ENCODE measurements around the gene KCNQ1. TPM values are rescaled to one million over a fixed set of nuclear protein-coding genes. Genes with fewer than 3 reads are reported as not detected.
A peak's percentile ranks its signal among the peaks of the same experiment; 100 is the strongest.

Gene KCNQ1
- total RNA-seq, 3 donors from 2014 or later (not counting 1 experiment from before 2014, with no cell fraction given) = 1.9 to 7.8 (median 3.3) TPM

DNA sequence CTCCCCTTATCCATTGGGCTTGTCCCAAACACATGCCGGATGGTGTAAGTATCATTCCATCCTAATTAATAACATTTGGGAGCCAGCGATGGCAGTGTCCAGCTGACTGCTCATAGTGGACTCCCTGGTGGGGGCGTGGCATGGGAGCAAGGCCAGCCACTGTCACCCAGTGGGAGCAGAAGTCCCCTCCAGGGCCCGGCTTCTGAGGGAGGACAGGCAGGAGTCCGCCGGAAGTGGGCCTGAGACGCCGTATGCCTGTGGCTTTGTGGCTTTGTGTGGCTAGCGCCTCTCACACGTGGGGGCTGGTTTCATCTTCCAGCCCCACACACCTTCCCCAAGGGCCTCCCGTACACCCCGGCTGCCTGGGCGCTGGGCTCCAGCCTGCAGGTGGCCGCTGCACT is 124.5 kb downstream of the KCNQ1 start:
- no peaks in the 10 kb centered on the region for H3K9me3 ChIP-seq (ENCODE audit: control insufficient read depth, insufficient read depth, low read length)
- no peaks in the 10 kb centered on the region for H3K4me1 Mint-ChIP-seq

DNA sequence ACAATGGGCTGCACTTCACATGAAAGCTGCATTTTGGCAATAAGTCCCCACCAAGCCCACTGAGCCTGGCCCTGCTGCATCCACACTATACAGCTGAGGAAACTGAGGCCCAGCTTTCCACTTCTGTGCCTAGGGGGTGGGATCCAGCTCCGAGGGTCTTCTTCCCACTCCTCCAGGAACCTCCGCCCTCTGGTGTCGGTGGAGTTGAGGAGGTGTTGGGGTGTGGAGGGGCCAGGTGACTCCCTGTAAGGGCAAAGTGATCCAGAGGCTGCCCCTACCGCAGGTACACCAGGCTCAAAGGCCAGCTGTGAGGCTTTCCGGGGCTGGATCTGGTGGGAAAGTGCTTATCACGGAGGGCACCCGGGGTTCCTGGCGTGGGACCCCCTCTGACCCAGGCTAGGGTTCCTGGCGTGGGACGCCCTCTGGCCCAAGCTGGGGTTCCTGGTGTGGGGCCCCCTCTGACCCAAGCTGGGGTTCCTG is 125.0 kb downstream of the KCNQ1 start:
- DNase-seq (no peak), ATAC-seq (no peak)
- TF ChIP-seq, protein P1, sequence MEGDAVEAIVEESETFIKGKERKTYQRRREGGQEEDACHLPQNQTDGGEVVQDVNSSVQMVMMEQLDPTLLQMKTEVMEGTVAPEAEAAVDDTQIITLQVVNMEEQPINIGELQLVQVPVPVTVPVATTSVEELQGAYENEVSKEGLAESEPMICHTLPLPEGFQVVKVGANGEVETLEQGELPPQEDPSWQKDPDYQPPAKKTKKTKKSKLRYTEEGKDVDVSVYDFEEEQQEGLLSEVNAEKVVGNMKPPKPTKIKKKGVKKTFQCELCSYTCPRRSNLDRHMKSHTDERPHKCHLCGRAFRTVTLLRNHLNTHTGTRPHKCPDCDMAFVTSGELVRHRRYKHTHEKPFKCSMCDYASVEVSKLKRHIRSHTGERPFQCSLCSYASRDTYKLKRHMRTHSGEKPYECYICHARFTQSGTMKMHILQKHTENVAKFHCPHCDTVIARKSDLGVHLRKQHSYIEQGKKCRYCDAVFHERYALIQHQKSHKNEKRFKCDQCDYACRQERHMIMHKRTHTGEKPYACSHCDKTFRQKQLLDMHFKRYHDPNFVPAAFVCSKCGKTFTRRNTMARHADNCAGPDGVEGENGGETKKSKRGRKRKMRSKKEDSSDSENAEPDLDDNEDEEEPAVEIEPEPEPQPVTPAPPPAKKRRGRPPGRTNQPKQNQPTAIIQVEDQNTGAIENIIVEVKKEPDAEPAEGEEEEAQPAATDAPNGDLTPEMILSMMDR (IDR thresholded peaks at IDR 0.05) = no peak
- no peaks in the 10 kb centered on the region for H3K36me3 Mint-ChIP-seq
- intact Hi-C loops (cut with micrococcal nuclease) = no loop called here
- no peaks in the 10 kb centered on the region for H3K9me3 Mint-ChIP-seq
- WGBS (ENCODE audit: insufficient coverage) = 93% methylated on average over 10 of the region's 10 CpGs
- Histone ChIP-seq H3K36me3 (ENCODE audit: control insufficient read depth, insufficient read depth, low read length) (no peaks in the 10 kb centered on the region), H3K27ac (ENCODE audit: low read length) (no peak overlapping the region), H3K4me1 (ENCODE audit: control insufficient read depth, insufficient read depth, low read length) (peaks cover 19% of the 10 kb centered on the region), H3K27me3 (ENCODE audit: control insufficient read depth, insufficient read depth, low read length) (no peaks in the 10 kb centered on the region), H3K9me3 (ENCODE audit: control insufficient read depth, insufficient read depth, low read length) (no peaks in the 10 kb centered on the region), H3K4me3 (ENCODE audit: low read length) (no peak overlapping the region)
- H3K4me1 Mint-ChIP-seq = no peaks in the 10 kb centered on the region
- H3K27ac Mint-ChIP-seq = no peak overlapping the region
- H3K4me3 Mint-ChIP-seq = no peak overlapping the region
- H3K27me3 Mint-ChIP-seq (ENCODE audit: low read depth in 2 of 2) = no peaks in the 10 kb centered on the region

More for the DNA sequence above, 124.5 kb downstream of the KCNQ1 start:
- no peaks in the 10 kb centered on the region for H3K9me3 Mint-ChIP-seq
- WGBS (ENCODE audit: insufficient coverage) = 35% methylated on average over 14 of the region's 14 CpGs
- H3K27me3 Mint-ChIP-seq (ENCODE audit: low read depth in 2 of 2) = no peaks in the 10 kb centered on the region
- no peak overlapping the region for H3K27ac ChIP-seq (ENCODE audit: low read length)
- H3K36me3 Mint-ChIP-seq = no peaks in the 10 kb centered on the region
- H3K27ac Mint-ChIP-seq = no peak overlapping the region
- H3K4me1 ChIP-seq (ENCODE audit: control insufficient read depth, insufficient read depth, low read length) = peaks cover 19% of the 10 kb centered on the region
- ATAC-seq (peak in 2 of 3 donors; percentile 8 to 69), DNase-seq (no peak)
- H3K4me3 Mint-ChIP-seq = no peak overlapping the region
- H3K4me3 ChIP-seq (ENCODE audit: low read length) = no peak overlapping the region
- H3K27me3 ChIP-seq (ENCODE audit: control insufficient read depth, insufficient read depth, low read length) = no peaks in the 10 kb centered on the region
- intact Hi-C loops (cut with micrococcal nuclease) = no loop called here
- H3K36me3 ChIP-seq (ENCODE audit: control insufficient read depth, insufficient read depth, low read length) = no peaks in the 10 kb centered on the region
- TF ChIP-seq, protein P1 (IDR thresholded peaks at IDR 0.05) = no peak

DNA sequence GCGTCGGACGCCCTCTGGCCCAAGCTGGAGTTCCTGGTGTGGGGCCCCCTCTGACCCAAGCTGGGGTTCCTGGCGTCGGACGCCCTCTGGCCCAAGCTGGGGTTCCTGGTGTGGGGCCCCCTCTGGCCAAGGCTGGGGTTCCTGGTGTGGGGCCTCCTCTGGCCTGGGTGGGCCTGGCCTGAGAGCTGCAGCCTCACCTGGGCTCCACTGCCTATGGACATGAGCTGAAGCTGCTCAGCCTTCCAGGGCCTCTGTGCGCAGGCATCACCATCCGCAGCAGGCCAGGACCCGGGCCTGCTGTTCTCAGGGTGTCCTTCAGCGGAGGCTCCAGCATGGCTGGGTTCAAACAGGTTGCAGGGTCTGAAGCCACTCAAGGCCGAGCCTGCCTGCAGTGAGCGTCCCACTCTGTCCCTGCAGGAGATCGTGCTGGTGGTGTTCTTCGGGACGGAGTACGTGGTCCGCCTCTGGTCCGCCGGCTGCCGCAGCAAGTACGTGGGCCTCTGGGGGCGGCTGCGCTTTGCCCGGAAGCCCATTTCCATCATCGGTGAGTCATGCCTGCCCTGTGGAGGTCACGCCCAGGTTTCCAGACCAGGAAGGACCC is 125.5 kb downstream of the KCNQ1 start:
- TF ChIP-seq, protein P1 (IDR thresholded peaks at IDR 0.05) = no peak
- intact Hi-C loops (cut with micrococcal nuclease) = no loop called here
- H3K4me3 Mint-ChIP-seq = no peak overlapping the region
- no peak overlapping the region for H3K27ac Mint-ChIP-seq
- Histone ChIP-seq H3K4me1 (ENCODE audit: control insufficient read depth, insufficient read depth, low read length) (peaks cover 19% of the 10 kb centered on the region), H3K27ac (ENCODE audit: low read length) (no peak overlapping the region), H3K9me3 (ENCODE audit: control insufficient read depth, insufficient read depth, low read length) (no peaks in the 10 kb centered on the region), H3K36me3 (ENCODE audit: control insufficient read depth, insufficient read depth, low read length) (no peaks in the 10 kb centered on the region), H3K4me3 (ENCODE audit: low read length) (no peak overlapping the region), H3K27me3 (ENCODE audit: control insufficient read depth, insufficient read depth, low read length) (no peaks in the 10 kb centered on the region)
- no peak for DNase-seq
- no peaks in the 10 kb centered on the region for H3K27me3 Mint-ChIP-seq (ENCODE audit: low read depth in 2 of 2)
- H3K36me3 Mint-ChIP-seq = no peaks in the 10 kb centered on the region
- 94% methylated on average over 26 of the region's 26 CpGs for WGBS (ENCODE audit: insufficient coverage)
- H3K9me3 Mint-ChIP-seq = no peaks in the 10 kb centered on the region
- no peaks in the 10 kb centered on the region for H3K4me1 Mint-ChIP-seq
- ATAC-seq = no peak
